DMS114 treated with DMSO at 0.1 percent for 48 hours (cell line): ENCODE data around the gene ATP5PD.
A peak's percentile ranks its signal among the peaks of the same experiment; 100 is the strongest.
"Not testable (repeated sequence)": the region's sequence is repeated elsewhere in the genome, so short reads cannot be mapped to it uniquely, and the experiment has no call there.

Source experiments
- DNase-seq: peaks from one replicate; lab custom pipeline; 2025; ENCODE audit not compliant: unreplicated experiment; lab: John Stamatoyannopoulos, UW

The ATP5PD gene

GRCh38 chr17:75059369-75060345 is 12.9 kb upstream of the ATP5PD start:
- peak; percentile 32 for DNase-seq

GRCh38 chr17:75051941-75052340 is 5.2 kb upstream of the ATP5PD start:
- no peak for DNase-seq

GRCh38 chr17:75049706-75050105 is 2.9 kb upstream of the ATP5PD start:
- no peak for DNase-seq

- DNase-seq = no peak
Measured at GRCh38 chr17:75049057-75049456, 2.3 kb upstream of the ATP5PD start.

- DNase-seq = no peak
Measured at GRCh38 chr17:75048249-75048878, 1.6 kb upstream of the ATP5PD start.

GRCh38 chr17:75047398-75048098 is 779 bp upstream of the ATP5PD start:
- DNase-seq = no peak

GRCh38 chr17:75045946-75046406 is 793 bp downstream of the ATP5PD start:
- not testable (repeated sequence) for DNase-seq

GRCh38 chr17:75044716-75045115 is 2.1 kb downstream of the ATP5PD start:
- DNase-seq = no peak

- DNase-seq = not testable (repeated sequence)
Measured at GRCh38 chr17:75043789-75044188, 3.0 kb downstream of the ATP5PD start.

GRCh38 chr17:75041656-75042280 is 5.0 kb downstream of the ATP5PD start:
- DNase-seq = no peak

GRCh38 chr17:75039238-75039637 is 7.5 kb downstream of the ATP5PD start:
- no peak for DNase-seq

- DNase-seq = no peak
Measured at GRCh38 chr17:75036643-75037268, 10.0 kb downstream of the ATP5PD start.

- peak; percentile 78 for DNase-seq
Measured at GRCh38 chr17:75034236-75034908, 12.4 kb downstream of the ATP5PD start.

GRCh38 chr17:75033346-75034235 is 13.2 kb downstream of the ATP5PD start:
- DNase-seq = peak; percentile 83

- no peak for DNase-seq
Measured at GRCh38 chr17:75032720-75033280, 14.0 kb downstream of the ATP5PD start.

- peak; percentile 80 for DNase-seq
Measured at GRCh38 chr17:75031972-75032719, 14.6 kb downstream of the ATP5PD start.

- no peak for DNase-seq
Measured at GRCh38 chr17:75030161-75030560, 16.6 kb downstream of the ATP5PD start.

GRCh38 chr17:75026650-75027049 is 20.1 kb downstream of the ATP5PD start:
- not testable (repeated sequence) for DNase-seq
